ENCODE measurements around the gene PPCS.
"Not testable (repeated sequence)": the region's sequence is repeated elsewhere in the genome, so short reads cannot be mapped to it uniquely, and the experiment has no call there.

PPCS gene

GRCh38 chr1:42453386-42453785, 3.0 kb upstream of the PPCS start:
- no peak for DNase-seq (ENCODE audit: low read depth)

- no peak for DNase-seq (ENCODE audit: low read depth)
Measured at GRCh38 chr1:42454403-42454802, 1.9 kb upstream of the PPCS start.

GRCh38 chr1:42456754-42457089, 379 bp downstream of the PPCS start:
- DNase-seq (ENCODE audit: low read depth), result peak; percentile 46

- no peak for DNase-seq (ENCODE audit: low read depth)
Measured at GRCh38 chr1:42461196-42461595, 4.9 kb downstream of the PPCS start.

GRCh38 chr1:42462828-42463763, 6.8 kb downstream of the PPCS start, which contains the start of gene CCDC30:
Gene CCDC30 (plus strand): TSS chr1:42463286. CDS start chr1:42480552, 17,266 bp downstream.
- DNase-seq (ENCODE audit: low read depth), result peak; percentile 92

- no peak for DNase-seq (ENCODE audit: low read depth)
Measured at GRCh38 chr1:42463921-42464320, 7.6 kb downstream of the PPCS start.

- no peak for DNase-seq (ENCODE audit: low read depth)
Measured at GRCh38 chr1:42466030-42466429, 9.7 kb downstream of the PPCS start.

- no peak for DNase-seq (ENCODE audit: low read depth)
Measured at GRCh38 chr1:42469727-42470126, 13.4 kb downstream of the PPCS start.

GRCh38 chr1:42476605-42477004, 20.3 kb downstream of the PPCS start:
- no peak for DNase-seq (ENCODE audit: low read depth)

GRCh38 chr1:42477354-42477753, 21.0 kb downstream of the PPCS start:
- DNase-seq (ENCODE audit: low read depth), result not testable (repeated sequence)

- no peak for DNase-seq (ENCODE audit: low read depth)
Measured at GRCh38 chr1:42477775-42478174, 21.4 kb downstream of the PPCS start.

- no peak for DNase-seq (ENCODE audit: low read depth)
Measured at GRCh38 chr1:42479621-42480020, 23.3 kb downstream of the PPCS start.

- DNase-seq (ENCODE audit: low read depth), result no peak
Measured at GRCh38 chr1:42480921-42481320, 24.6 kb downstream of the PPCS start.

GRCh38 chr1:42482635-42483153, 26.4 kb downstream of the PPCS start:
- DNase-seq (ENCODE audit: low read depth), result no peak

GRCh38 chr1:42484382-42484781, 28.0 kb downstream of the PPCS start:
- no peak for DNase-seq (ENCODE audit: low read depth)

GRCh38 chr1:42490237-42490636, 33.9 kb downstream of the PPCS start:
- no peak for DNase-seq (ENCODE audit: low read depth)

GRCh38 chr1:42502031-42502430, 45.7 kb downstream of the PPCS start:
- DNase-seq (ENCODE audit: low read depth), result not testable (repeated sequence)

GRCh38 chr1:42504535-42505128, 48.3 kb downstream of the PPCS start:
- no peak for DNase-seq (ENCODE audit: low read depth)

GRCh38 chr1:42506576-42506975, 50.2 kb downstream of the PPCS start:
- DNase-seq (ENCODE audit: low read depth), result no peak

Data from activated T-helper 1 cell treated with Interleukin-2 at 50 U/mL for 16 hours (primary cell).